ENCODE results near the gene OR7C1. TPM values are rescaled to one million over a fixed set of nuclear protein-coding genes. Genes with fewer than 3 reads are reported as not detected.

The OR7C1 gene
- total RNA-seq, 1 experiment from 2014 or later, result not detected

- Histone ChIP-seq H3F3A (ENCODE audit: insufficient read depth, low read depth) (no peaks in the 10 kb centered on the region), H2AFZ (no peak overlapping the region), H3K9me3 (ENCODE audit: insufficient read depth, low read depth) (no peaks in the 10 kb centered on the region; the same call in 1 of the 2 replicates), H3K27me3 (ENCODE audit: insufficient read depth, low read depth) (no peaks in the 10 kb centered on the region), H3K36me3 (ENCODE audit: low read depth) (no peaks in the 10 kb centered on the region), H4K20me1 (ENCODE audit: insufficient read depth) (no peaks in the 10 kb centered on the region), H3K79me2 (ENCODE audit: low read depth) (no peaks in the 10 kb centered on the region), H3K27ac (no peak overlapping the region), H3K4me2 (no peak overlapping the region), H3K4me3 (no peak overlapping the region), H3K9me2 (ENCODE audit: insufficient read depth) (no peaks in the 10 kb centered on the region), H3K4me1 (replicated peaks; ENCODE audit: insufficient read depth) (no peaks in the 10 kb centered on the region)
- DNase-seq, result no peak
- ChIA-PET POLR2A (ENCODE audit: unreplicated experiment) (no interaction called here), CTCF (no interaction called here)
- intact Hi-C loops (cut with micrococcal nuclease; ENCODE audit: unreplicated experiment), result no loop called here
- BruUV-seq (replicated peaks), result no TSS peak
- TF ChIP-seq CTCF (conservative IDR thresholded peaks at IDR 0.05) (no peak), EZH2 (IDR thresholded peaks at IDR 0.05; ENCODE audit: low read depth) (no peak)
These were observed 30.2 kb downstream of the OR7C1 start for GRCh38 chr19:14804765-14805164.

GRCh38 chr19:14798760-14799159 lies 36.2 kb downstream of the OR7C1 start:
- H3K9me3 ChIP-seq (ENCODE audit: insufficient read depth, low read depth), result no peaks in the 10 kb centered on the region; the same call in 1 of the 2 replicates
- H3K79me2 ChIP-seq (ENCODE audit: low read depth), result no peaks in the 10 kb centered on the region
- H3K4me2 ChIP-seq, result no peak overlapping the region
- no peak overlapping the region for H3K27ac ChIP-seq
- no peak overlapping the region for H2AFZ ChIP-seq
- POLR2A ChIA-PET (ENCODE audit: unreplicated experiment), result no interaction called here
- H3K9me2 ChIP-seq (ENCODE audit: insufficient read depth), result no peaks in the 10 kb centered on the region
- 0 out of 2 replicates have a peak, but pooled peaks cover 5% of the 10 kb centered on the region for H3K4me1 ChIP-seq (replicated peaks; ENCODE audit: insufficient read depth)
- CTCF ChIA-PET, result no interaction called here
- DNase-seq, result no peak
- H3K4me3 ChIP-seq, result no peak overlapping the region
- no peaks in the 10 kb centered on the region for H4K20me1 ChIP-seq (ENCODE audit: insufficient read depth)
- intact Hi-C loops (cut with micrococcal nuclease; ENCODE audit: unreplicated experiment), result no loop called here
- no peaks in the 10 kb centered on the region for H3K27me3 ChIP-seq (ENCODE audit: insufficient read depth, low read depth)
- no TSS peak for BruUV-seq (replicated peaks)
- TF ChIP-seq EZH2 (IDR thresholded peaks at IDR 0.05; ENCODE audit: low read depth) (no peak), CTCF (conservative IDR thresholded peaks at IDR 0.05) (no peak)
- no peaks in the 10 kb centered on the region for H3F3A ChIP-seq (ENCODE audit: insufficient read depth, low read depth)
- H3K36me3 ChIP-seq (ENCODE audit: low read depth), result no peaks in the 10 kb centered on the region

- Histone ChIP-seq H2AFZ (no peak overlapping the region), H3K4me2 (no peak overlapping the region), H3K4me3 (no peak overlapping the region), H3K4me1 (replicated peaks; ENCODE audit: insufficient read depth) (0 out of 2 replicates have a peak, but pooled peaks cover 5% of the 10 kb centered on the region), H3F3A (ENCODE audit: insufficient read depth, low read depth) (no peaks in the 10 kb centered on the region), H3K9me2 (ENCODE audit: insufficient read depth) (no peaks in the 10 kb centered on the region), H3K27me3 (ENCODE audit: insufficient read depth, low read depth) (no peaks in the 10 kb centered on the region), H3K27ac (no peak overlapping the region), H4K20me1 (ENCODE audit: insufficient read depth) (no peaks in the 10 kb centered on the region), H3K79me2 (ENCODE audit: low read depth) (no peaks in the 10 kb centered on the region), H3K9me3 (ENCODE audit: insufficient read depth, low read depth) (no peaks in the 10 kb centered on the region), H3K36me3 (ENCODE audit: low read depth) (no peaks in the 10 kb centered on the region)
- DNase-seq, result no peak
- intact Hi-C loops (cut with micrococcal nuclease; ENCODE audit: unreplicated experiment), result no loop called here
- CTCF ChIA-PET, result no interaction called here
- no TSS peak for BruUV-seq (replicated peaks)
- no peak for TF ChIP-seq EZH2 (IDR thresholded peaks at IDR 0.05; ENCODE audit: low read depth)
- TF ChIP-seq CTCF (conservative IDR thresholded peaks at IDR 0.05), result no peak
- POLR2A ChIA-PET (ENCODE audit: unreplicated experiment), result no interaction called here
These were observed 39.0 kb downstream of the OR7C1 start for GRCh38 chr19:14796021-14796420.

All from PC-9 (cell line).